Measurements from ENCODE around the gene HTN3. TPM values are rescaled to one million over a fixed set of nuclear protein-coding genes. Genes with fewer than 3 reads are reported as not detected.
"Not testable (repeated sequence)": the region's sequence is repeated elsewhere in the genome, so short reads cannot be mapped to it uniquely, and the experiment has no call there.

The HTN3 gene
- not detected for polyA plus RNA-seq (ENCODE audit: low read depth in 6 of 6)

- H3K4me3 Mint-ChIP-seq; DNase-seq; ATAC-seq (ENCODE audit: low read depth in 2 of 2); H3K4me1 Mint-ChIP-seq; H3K9me3 Mint-ChIP-seq; H3K36me3 Mint-ChIP-seq; H3K27me3 Mint-ChIP-seq; H3K27ac Mint-ChIP-seq: not testable (repeated sequence)
These were observed at the start of gene HTN3 for GRCh38 chr4:70028159-70028558. Gene HTN3, plus strand, starts transcription at chr4:70028459. Its CDS starts 2,282 bp downstream, at chr4:70030741.

DNA sequence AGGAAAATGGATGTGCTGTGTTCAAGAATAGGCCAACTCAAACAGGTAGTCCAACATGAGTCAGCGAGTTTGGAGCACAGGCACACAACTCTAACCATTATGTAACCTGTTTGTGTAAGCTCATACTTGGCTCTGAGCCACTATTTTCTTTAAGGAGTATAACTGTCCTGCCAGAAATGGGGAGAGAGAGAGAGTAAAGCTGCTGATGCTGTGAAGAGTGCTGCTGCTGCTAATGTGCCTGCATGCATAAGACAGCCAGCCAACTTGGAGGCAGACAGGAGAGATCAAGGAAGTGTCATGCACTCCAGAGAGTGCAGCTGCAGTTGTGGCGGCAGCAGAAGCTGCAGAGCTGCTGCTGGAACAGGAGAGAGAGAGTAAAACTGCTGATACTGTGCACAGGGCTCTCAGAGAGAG is 44.2 kb upstream of the HTN3 start:
- Mint-ChIP-seq H3K36me3 (no peaks in the 10 kb centered on the region), H3K4me1 (no peaks in the 10 kb centered on the region), H3K9me3 (peaks cover 0 to 3% (median 0%) of the 10 kb centered on the region in 7 donors), H3K4me3 (no peak overlapping the region), H3K27me3 (no peaks in the 10 kb centered on the region), H3K27ac (no peak overlapping the region)
- no peak for DNase-seq
- no peak for ATAC-seq (ENCODE audit: low read depth in 2 of 2)

DNA sequence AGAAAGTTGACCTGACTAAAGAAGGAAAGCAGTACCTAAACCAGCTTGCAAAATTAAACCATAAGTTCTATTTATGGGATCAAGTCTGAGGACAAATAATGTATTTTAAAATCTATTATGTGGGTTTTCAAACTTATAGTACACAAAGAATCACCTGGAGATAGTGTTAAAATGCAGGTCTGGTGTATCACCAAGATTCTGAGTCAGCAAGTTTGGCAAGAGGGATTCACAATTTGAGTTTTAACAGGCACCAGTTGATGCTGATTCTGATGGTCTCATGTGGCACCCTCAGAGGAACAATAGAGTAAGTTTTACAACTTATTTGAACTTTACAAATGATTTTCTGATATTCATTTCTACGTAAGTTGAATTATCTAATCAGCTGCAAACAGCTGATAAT is 41.6 kb upstream of the HTN3 start:
- H3K4me1 Mint-ChIP-seq = no peaks in the 10 kb centered on the region
- DNase-seq (no peak), ATAC-seq (ENCODE audit: low read depth in 2 of 2) (no peak)
- H3K4me3 Mint-ChIP-seq = no peak overlapping the region
- no peaks in the 10 kb centered on the region for H3K27me3 Mint-ChIP-seq
- H3K27ac Mint-ChIP-seq = no peak overlapping the region
- H3K9me3 Mint-ChIP-seq = peaks cover 0 to 3% (median 0%) of the 10 kb centered on the region in 7 donors
- H3K36me3 Mint-ChIP-seq = no peaks in the 10 kb centered on the region

- H3K27me3 Mint-ChIP-seq = no peaks in the 10 kb centered on the region
- H3K36me3 Mint-ChIP-seq = no peaks in the 10 kb centered on the region
- no peak overlapping the region for H3K4me3 Mint-ChIP-seq
- H3K4me1 Mint-ChIP-seq = no peaks in the 10 kb centered on the region
- H3K9me3 Mint-ChIP-seq = peaks cover 0 to 4% (median 0%) of the 10 kb centered on the region in 7 donors
- ATAC-seq (ENCODE audit: low read depth in 2 of 2) = no peak
- no peak for DNase-seq
- no peak overlapping the region for H3K27ac Mint-ChIP-seq
These were observed 37.2 kb upstream of the HTN3 start for GRCh38 chr4:69991016-69991415.

DNA sequence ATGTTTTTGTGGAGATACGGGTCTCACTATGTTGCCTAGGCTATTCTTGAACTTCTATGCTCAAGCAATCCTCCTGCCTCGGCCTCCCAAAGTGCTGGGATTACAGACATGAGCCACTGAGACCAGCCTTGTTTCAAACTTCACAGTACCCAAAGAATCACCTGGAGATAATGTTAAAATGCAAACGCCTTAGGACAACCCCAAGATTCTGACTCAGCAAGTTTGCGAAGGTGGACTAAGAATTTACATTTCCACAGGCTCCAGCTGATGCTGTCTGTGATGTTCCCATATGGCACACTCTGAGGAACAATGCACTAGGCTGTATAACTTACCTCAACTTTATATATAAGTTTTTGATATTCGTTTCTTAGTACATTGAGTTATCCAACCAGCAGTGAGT is 33.5 kb upstream of the HTN3 start:
- Mint-ChIP-seq H3K27ac (no peak overlapping the region), H3K4me3 (no peak overlapping the region), H3K27me3 (no peaks in the 10 kb centered on the region), H3K9me3 (peaks cover 0 to 4% (median 0%) of the 10 kb centered on the region in 7 donors), H3K4me1 (no peaks in the 10 kb centered on the region), H3K36me3 (no peaks in the 10 kb centered on the region)
- ATAC-seq (ENCODE audit: low read depth in 2 of 2) = no peak
- DNase-seq = no peak

DNA sequence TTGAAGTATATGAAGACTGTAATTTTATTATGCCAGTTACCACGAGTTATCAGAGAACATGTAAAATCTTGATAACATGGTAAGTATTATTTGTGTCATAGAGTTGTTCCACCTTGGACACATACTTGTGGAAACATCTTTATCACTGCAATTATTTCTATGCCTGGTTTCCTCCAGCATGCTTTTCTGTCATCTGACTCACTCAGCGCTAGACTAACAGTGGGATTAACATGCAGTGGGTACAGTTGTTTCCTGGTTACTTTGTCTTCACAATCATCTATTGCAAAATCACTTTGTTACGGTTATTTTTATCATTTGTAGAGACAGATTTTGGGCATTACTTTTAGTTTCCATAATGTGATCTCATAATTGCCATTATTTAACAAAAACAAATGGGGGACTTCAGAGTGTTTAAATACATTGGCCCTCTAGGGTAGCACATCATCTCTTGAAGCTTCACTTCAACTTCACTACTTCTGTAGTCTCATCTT is 32.7 kb upstream of the HTN3 start, which contains the start of gene STATH:
Gene STATH, plus strand, starts transcription at position 441 of the 491 bp plus-strand sequence. CDS start 2,472 bp downstream, outside the sequence.
- Mint-ChIP-seq H3K27me3 (no peaks in the 10 kb centered on the region), H3K4me1 (no peaks in the 10 kb centered on the region), H3K27ac (no peak within 1 kb of the TSS), H3K36me3 (no peaks in the 10 kb centered on the region), H3K4me3 (no peak within 1 kb of the TSS), H3K9me3 (peaks cover 0 to 4% (median 0%) of the 10 kb centered on the region in 7 donors)
- no peak for ATAC-seq (ENCODE audit: low read depth in 2 of 2)
- no peak for DNase-seq

- Mint-ChIP-seq H3K4me1 (no peaks in the 10 kb centered on the region), H3K27me3 (no peaks in the 10 kb centered on the region), H3K36me3 (no peaks in the 10 kb centered on the region), H3K4me3 (no peak overlapping the region), H3K9me3 (no peaks in the 10 kb centered on the region), H3K27ac (no peak overlapping the region)
- DNase-seq = no peak
- no peak for ATAC-seq (ENCODE audit: low read depth in 2 of 2)
These were observed 28.8 kb upstream of the HTN3 start for GRCh38 chr4:69999420-69999819.

GRCh38 chr4:70000711-70001110 is 27.5 kb upstream of the HTN3 start:
- H3K36me3 Mint-ChIP-seq = no peaks in the 10 kb centered on the region
- peaks cover 0 to 2% (median 0%) of the 10 kb centered on the region in 7 donors for H3K9me3 Mint-ChIP-seq
- no peaks in the 10 kb centered on the region for H3K27me3 Mint-ChIP-seq
- H3K4me3 Mint-ChIP-seq = no peak overlapping the region
- DNase-seq (no peak), ATAC-seq (ENCODE audit: low read depth in 2 of 2) (no peak)
- no peaks in the 10 kb centered on the region for H3K4me1 Mint-ChIP-seq
- no peak overlapping the region for H3K27ac Mint-ChIP-seq

DNA sequence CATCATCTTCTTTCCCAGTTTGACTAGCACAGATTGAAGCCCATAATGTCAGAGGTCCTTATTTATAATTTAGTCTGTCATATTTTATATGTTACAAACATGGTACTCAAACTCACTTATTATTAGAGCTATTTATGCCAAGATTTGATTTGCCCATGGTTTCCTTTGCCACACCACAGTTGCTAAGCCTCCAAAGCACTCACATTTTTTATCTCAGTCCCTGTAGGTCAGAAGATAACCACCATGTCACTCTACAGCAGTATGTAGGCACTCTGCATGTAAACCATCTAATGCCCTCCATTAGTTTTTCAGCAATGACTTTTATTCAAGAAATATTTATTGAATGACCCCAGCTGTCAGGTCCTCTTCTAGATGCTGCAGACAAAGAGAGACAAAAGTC is 25.8 kb upstream of the HTN3 start:
- peaks cover 0 to 2% (median 0%) of the 10 kb centered on the region in 7 donors for H3K9me3 Mint-ChIP-seq
- H3K4me1 Mint-ChIP-seq = no peaks in the 10 kb centered on the region
- H3K27ac Mint-ChIP-seq = no peak overlapping the region
- ATAC-seq (ENCODE audit: low read depth in 2 of 2) = no peak
- H3K36me3 Mint-ChIP-seq = no peaks in the 10 kb centered on the region
- H3K27me3 Mint-ChIP-seq = no peaks in the 10 kb centered on the region
- no peak overlapping the region for H3K4me3 Mint-ChIP-seq
- DNase-seq = no peak

DNA sequence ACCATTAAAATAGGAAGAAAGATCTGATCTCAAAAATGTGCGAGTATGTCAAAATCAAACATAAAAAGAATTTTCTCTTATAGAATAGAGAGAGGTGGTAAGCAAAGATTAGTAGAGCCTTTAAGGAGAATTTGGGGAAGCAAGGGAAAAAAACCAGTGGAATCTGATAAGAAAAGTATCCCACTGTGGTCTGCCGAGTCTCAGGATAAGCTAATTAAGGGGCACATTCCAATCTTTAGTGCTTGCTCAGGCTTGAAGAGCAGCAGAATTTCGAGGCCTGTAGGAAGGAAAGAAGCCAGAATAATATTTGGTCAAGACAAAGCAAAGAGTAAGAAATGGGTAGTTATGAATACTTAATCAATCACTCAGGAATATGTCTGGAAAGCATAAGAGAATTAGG is 19.5 kb upstream of the HTN3 start:
- Mint-ChIP-seq H3K27me3 (no peaks in the 10 kb centered on the region), H3K36me3 (no peaks in the 10 kb centered on the region), H3K4me3 (no peak overlapping the region), H3K4me1 (no peaks in the 10 kb centered on the region), H3K27ac (no peak overlapping the region), H3K9me3 (peaks cover 0 to 5% (median 0%) of the 10 kb centered on the region in 7 donors)
- no peak for ATAC-seq (ENCODE audit: low read depth in 2 of 2)
- no peak for DNase-seq

DNA sequence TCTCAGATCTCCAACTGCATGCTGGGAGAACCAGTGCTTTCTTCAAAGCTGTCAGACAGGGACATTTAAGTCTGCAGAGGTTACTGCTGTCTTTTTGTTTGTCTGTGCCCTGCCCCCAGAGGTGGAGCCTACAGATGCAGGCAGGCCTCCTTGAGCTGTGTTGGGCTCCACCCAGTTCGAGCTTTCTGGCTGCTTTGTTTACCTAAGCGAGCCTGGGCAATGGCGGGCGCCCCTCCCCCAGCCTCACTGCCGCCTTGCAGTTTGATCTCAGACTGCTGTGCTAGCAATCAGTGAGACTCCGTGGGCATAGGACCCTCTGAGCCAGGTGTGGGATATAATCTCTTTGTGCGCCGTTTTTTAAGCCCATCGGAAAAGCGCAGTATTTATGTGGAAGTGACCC is 9.3 kb upstream of the HTN3 start:
- H3K36me3 Mint-ChIP-seq; H3K27ac Mint-ChIP-seq; H3K4me3 Mint-ChIP-seq; DNase-seq; H3K27me3 Mint-ChIP-seq; ATAC-seq (ENCODE audit: low read depth in 2 of 2); H3K4me1 Mint-ChIP-seq: not testable (repeated sequence)
- H3K9me3 Mint-ChIP-seq = peaks cover 5 to 10% (median 8%) of the 10 kb centered on the region in 7 donors

DNA sequence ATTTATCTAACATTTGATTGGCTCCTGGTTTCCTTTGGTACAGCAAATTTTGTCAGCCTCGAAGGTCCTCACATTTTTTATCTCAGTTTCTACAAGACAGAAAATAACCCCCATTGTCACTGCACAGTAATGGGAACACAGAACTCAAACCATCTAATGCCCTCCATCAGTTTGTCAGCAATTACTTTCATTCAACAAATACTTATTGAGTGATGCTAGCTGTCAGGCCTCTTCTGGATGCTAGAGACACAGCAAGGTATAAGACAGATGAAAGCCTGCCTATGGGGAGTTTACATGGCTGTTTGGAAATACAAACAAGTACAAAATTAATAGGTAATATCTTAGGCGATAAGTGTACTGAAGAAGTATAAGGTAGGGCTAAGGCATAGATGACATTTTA is 5.0 kb upstream of the HTN3 start:
- no peak overlapping the region for H3K4me3 Mint-ChIP-seq
- H3K9me3 Mint-ChIP-seq = peaks cover 0 to 4% (median 0%) of the 10 kb centered on the region in 7 donors
- H3K27ac Mint-ChIP-seq = no peak overlapping the region
- no peaks in the 10 kb centered on the region for H3K36me3 Mint-ChIP-seq
- no peaks in the 10 kb centered on the region for H3K27me3 Mint-ChIP-seq
- DNase-seq = no peak
- no peaks in the 10 kb centered on the region for H3K4me1 Mint-ChIP-seq
- ATAC-seq (ENCODE audit: low read depth in 2 of 2) = no peak

- H3K27me3 Mint-ChIP-seq = no peaks in the 10 kb centered on the region
- no peaks in the 10 kb centered on the region for H3K36me3 Mint-ChIP-seq
- H3K4me3 Mint-ChIP-seq = no peak overlapping the region
- no peak overlapping the region for H3K27ac Mint-ChIP-seq
- no peak for ATAC-seq (ENCODE audit: low read depth in 2 of 2)
- H3K9me3 Mint-ChIP-seq = peaks cover 0 to 9% (median 0%) of the 10 kb centered on the region in 7 donors
- H3K4me1 Mint-ChIP-seq = no peaks in the 10 kb centered on the region
- no peak for DNase-seq
These were observed 1.2 kb upstream of the HTN3 start for GRCh38 chr4:70027011-70027410.

- H3K27me3 Mint-ChIP-seq; H3K36me3 Mint-ChIP-seq; H3K4me1 Mint-ChIP-seq; ATAC-seq (ENCODE audit: low read depth in 2 of 2); H3K27ac Mint-ChIP-seq; H3K4me3 Mint-ChIP-seq; DNase-seq: not testable (repeated sequence)
- H3K9me3 Mint-ChIP-seq = peaks cover 7 to 21% (median 13%) of the 10 kb centered on the region in 7 donors
These were observed 9.3 kb downstream of the HTN3 start for GRCh38 chr4:70037559-70037958.

DNA sequence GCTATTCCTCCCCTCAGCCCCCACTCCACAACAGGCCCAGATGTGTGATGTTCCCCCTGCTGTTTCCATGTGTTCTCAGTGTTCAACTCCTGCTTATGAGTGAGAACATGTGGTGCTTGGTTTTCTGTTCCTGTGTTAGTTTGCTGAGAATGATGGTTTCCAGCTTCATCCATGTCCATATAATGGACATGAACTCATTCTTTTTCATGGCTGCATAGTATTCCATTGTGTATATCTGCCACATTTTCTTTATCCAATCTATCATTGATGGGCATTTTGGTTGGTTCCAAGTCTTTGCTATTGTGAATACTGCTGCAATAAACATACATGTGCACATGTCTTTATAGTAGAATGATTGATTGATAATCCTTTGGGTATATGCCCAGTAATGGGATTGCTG is 11.7 kb downstream of the HTN3 start:
- H3K4me3 Mint-ChIP-seq; H3K27me3 Mint-ChIP-seq; DNase-seq; H3K36me3 Mint-ChIP-seq; ATAC-seq (ENCODE audit: low read depth in 2 of 2); H3K27ac Mint-ChIP-seq; H3K4me1 Mint-ChIP-seq: not testable (repeated sequence)
- H3K9me3 Mint-ChIP-seq = peaks cover 7 to 21% (median 12%) of the 10 kb centered on the region in 7 donors

Data from naive B cell (primary cell).